Measurements from ENCODE around the gene CDC26.
"Not testable (repeated sequence)": the region's sequence is repeated elsewhere in the genome, so short reads cannot be mapped to it uniquely, and the experiment has no call there.

CDC26 gene

GRCh38 chr9:113275157-113276131 is at the start of gene CDC26, which contains the start of gene PRPF4:
Gene CDC26 (minus strand): TSS chr9:113275572. CDS start chr9:113272507, 3,065 bp downstream.
Gene PRPF4 (plus strand): TSS chr9:113275658. CDS start chr9:113275744, 86 bp downstream.
- DNase-seq: peak; percentile 91

DNA sequence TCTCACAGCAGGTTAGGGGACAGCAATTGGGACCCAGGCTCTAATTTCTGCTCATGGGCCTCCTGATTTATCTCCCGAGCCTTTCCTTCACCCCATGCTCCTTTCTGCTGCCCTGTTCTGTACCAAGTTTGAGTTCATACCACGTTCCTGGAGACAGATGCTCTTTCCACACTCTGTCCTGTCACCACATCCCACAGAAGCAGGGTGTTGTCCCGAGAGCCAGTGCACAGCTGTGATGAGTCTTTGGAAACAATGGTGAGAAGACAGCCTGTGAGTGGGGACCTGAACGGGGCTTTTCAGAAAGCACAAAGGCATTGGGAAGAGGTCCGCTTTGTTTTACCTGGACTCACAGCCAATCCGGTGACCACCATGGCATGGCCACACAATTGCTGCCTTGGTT is 47.3 kb upstream of the CDC26 start:
- no peak for DNase-seq

GRCh38 chr9:113320051-113320450 is 44.7 kb upstream of the CDC26 start:
- no peak for DNase-seq

DNA sequence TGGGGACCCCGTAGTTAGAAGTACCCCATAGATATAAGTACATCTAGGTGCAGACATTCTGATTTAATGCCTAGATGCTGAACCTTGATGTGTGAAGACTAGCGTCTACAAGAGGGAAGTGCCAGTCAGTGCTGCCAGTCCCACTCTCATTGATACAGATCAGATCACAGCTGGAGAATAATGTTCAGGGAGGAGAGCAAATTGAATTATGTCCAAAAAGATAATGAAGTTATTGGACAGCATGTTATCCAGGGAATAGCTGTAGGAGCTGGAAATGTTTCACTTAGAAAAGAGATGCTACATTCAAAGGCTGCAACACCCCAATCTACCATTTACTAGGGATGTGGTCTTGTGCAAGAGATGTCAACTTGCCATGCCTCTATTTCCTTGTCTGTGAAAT is 43.7 kb upstream of the CDC26 start:
- no peak for DNase-seq

- DNase-seq: no peak
Measured at GRCh38 chr9:113317777-113318176, 42.4 kb upstream of the CDC26 start.

- no peak for DNase-seq
Measured at GRCh38 chr9:113316030-113316429, 40.7 kb upstream of the CDC26 start.

- no peak for DNase-seq
Measured at GRCh38 chr9:113315231-113315630, 39.9 kb upstream of the CDC26 start.

DNA sequence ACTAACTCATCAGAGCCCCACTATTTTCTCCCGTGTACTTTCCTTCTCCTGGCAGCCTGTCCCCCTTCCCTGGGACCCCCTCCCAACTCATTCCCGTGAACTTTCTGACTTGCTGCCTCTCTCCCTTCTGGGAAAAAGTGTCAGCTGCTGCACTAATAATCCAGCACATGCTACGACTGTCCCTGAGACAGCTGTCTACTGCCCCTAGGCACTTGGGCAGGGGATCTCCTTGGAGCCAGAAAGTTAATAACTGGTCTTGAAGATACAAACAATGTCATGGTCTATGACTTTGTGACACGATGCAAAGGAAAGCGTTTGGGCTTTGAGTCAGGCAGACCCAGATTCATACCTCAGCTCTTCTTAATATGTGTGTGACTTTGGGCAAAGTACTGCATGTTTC is 37.9 kb upstream of the CDC26 start:
- no peak for DNase-seq

GRCh38 chr9:113311961-113312360 is 36.6 kb upstream of the CDC26 start:
- DNase-seq: no peak

DNA sequence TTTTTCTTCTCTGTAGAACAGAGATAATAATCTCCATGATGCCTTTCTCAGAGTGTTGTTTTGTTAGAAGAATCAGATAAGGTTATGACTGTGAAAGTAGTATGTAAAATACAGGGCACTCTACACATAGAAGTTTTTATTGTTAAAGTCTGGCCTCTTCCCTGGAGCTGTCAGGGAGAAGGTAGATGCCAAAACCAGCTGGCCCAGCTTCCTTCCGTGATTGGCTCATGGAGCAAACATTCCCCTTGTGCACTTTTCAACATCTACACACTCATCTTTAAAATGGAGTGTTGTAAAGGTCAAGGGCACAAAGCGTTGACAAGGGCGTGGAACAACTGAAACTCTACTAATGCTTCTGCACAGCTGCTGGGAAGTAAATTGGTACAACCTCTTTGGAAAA is 35.2 kb upstream of the CDC26 start:
- no peak for DNase-seq

DNA sequence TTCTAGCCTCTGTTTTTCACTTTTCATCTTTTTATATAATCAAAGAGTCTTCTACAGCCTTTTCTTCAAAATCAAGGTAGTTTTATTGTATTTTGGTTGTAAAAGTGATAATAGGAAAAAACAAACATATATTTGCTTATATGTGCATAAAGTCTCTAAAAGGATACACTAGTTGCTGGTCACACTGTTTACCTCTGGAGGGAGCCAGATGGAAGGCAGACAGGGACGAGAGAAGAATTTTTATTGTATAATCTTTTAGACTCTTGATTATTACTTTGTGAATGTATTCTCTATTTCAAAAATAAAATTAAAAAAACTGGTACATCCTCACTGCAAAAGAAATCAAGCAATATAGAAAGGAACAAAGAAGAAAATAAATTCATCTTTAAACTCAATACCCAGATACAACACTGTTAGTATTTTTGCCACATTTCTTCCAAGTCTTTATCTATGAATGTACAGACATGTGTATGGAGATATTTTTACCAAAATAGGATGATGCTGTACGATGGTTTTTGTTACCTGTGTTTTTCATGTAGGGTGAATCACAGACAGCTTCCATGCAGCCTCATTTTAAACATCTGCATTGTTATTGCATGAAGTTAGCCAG is 33.9 kb upstream of the CDC26 start:
- DNase-seq: no peak

GRCh38 chr9:113307396-113307975 is 32.1 kb upstream of the CDC26 start:
- no peak for DNase-seq

GRCh38 chr9:113306566-113306965 is 31.2 kb upstream of the CDC26 start:
- no peak for DNase-seq

DNA sequence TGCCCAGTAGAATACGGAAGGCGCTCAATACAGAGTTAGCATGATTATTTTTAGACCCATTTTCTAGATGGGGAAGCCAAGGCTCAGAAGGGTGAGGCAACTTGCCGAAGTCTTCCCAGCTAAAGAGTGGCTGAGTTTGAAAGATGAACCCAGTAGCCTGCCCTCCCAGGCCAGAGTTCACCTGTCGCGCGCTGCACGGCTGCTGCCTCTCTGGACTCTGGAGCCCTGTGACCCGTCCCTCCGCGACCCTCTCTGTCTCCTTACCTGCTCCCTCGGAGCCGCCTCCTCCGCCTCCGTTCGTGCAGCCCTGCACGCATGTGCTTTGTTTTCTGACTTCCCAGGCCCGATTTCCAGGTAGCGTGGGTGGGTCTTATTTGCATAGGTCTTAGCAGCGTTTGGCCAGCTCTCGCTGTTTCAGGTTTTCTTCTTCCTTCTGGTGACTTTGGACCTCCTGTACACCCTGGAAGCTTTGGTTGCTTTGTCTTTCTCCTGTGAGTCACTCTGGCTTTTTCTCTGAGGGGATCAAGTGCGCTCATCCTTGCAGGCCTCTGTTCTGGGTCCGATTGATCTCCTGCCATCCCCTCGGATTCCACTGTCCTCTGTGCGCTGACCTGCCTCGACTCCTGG is 27.5 kb upstream of the CDC26 start, which contains the start of gene RNF183:
RNF183 (minus strand) TSS at position 585 of the 627 bp plus-strand sequence. CDS start 5,192 bp downstream, outside the sequence.
- DNase-seq: no peak

DNA sequence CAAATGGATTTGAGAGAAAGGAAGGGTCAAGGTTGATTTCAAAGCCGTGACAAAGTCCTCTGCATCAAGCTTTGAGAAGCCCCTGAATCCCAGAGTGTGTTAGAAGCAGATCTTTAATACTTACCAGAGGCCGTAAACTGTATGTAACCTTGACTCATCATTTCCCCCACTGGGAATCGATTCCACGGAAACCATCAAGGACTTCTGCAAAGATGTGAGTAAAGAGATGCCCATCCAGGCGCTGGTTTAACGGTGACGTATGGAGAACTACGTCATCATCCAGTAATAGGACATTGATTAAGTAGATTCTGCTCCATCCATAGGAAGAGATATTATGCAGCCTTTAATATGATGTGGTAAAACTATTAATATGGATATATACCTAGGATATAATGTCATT is 26.2 kb upstream of the CDC26 start:
- no peak for DNase-seq

DNA sequence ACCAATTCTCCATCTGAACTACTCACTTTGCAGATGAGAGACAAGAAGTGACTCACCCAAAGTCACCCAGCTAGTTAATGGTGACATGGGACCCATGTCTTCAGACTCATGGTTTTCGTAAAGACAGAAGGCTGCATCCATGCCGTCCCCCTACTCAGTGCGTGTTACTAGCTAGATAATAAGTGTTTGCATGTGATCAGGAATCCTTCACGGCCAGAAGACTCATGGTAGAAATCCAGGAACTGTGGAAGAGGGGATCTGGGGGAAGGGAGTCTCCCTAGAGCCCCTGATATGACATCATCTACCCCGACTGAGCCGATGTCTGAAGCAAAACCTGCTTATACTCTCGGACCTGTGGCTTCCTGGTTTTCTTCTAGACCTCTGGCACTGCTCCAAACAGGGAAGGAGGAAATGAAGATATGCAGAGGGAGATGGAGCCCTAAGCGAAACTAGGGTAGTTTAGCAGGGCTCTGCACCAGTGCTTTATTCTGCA is 24.5 kb upstream of the CDC26 start:
- DNase-seq: no peak

DNA sequence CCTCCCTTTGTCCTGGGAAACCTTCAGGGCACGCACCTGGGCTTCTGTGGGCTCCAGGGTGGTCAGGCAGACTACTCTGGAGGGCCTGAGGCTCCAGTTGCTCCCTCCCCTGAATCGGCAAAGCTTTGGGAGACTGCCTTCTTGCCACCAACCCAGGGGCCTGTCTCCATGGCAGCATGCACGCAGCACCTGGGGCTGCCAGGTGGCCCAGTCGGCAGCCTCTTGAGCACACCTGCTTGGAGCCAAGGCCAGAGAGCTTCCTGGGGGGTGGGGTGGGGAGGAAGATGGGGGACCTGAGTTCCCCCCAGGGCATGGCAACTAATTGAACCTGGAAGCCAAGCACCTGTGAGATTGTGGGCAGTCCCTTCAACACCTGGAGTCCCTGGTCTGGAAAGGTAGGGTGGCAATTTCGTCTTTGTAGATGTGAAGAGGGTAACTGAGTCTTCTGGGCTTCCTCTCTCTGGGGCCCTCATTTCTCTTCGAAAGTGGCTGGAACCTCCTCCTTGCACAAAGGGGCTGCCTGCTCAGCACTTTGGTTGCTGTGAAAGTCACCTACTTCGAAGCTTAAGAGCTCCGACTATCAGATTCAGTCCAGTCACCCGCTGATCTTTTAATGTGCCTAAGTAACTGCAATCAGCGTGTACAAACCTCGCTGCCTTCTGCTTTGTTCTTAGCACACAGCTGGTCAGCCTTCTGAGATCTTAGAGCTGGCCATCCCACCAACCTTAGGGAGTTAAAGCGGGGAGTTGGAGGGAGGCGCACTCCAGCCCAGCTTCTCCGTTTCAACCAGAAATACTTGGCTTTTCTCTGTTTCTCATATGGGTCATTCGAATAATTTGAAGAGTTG is 23.8 kb upstream of the CDC26 start:
- DNase-seq: no peak

- DNase-seq: no peak
Measured at GRCh38 chr9:113298311-113298710, 22.9 kb upstream of the CDC26 start.

DNA sequence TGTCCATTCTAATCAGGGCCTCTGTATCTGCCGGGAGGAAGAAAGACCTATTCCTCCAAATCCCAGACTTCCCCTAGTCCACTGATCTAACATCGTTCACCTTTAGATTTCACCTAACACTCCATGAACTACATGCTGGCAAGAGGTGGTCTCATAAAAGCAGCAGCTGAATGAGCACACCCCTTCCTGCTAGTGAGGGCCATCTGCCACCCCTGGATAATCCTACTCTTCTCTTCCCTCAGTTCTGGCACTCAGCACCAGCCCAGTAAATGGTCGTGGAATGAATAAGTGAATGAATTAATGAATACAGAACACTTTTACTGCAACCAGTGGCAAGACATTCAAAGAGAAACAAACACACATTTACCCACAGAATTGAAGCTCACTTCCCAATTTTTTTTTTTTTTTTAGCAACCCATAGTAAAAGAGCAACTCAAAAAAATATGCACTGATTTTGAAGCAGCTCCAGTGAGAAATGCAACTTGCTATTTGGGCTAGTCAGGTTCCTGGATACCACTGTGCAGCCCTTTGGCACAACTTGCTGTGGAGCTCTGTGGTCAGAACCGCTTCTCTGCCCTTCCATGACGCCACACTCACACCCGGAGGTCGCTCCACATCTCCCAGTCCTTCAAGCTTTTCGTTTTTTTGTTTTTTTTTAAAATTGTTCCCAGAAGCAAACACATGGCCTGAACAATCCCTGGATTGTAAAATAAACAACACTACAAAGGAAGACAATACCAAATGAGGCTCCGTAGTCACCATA is 21.6 kb upstream of the CDC26 start:
- DNase-seq: no peak

DNA sequence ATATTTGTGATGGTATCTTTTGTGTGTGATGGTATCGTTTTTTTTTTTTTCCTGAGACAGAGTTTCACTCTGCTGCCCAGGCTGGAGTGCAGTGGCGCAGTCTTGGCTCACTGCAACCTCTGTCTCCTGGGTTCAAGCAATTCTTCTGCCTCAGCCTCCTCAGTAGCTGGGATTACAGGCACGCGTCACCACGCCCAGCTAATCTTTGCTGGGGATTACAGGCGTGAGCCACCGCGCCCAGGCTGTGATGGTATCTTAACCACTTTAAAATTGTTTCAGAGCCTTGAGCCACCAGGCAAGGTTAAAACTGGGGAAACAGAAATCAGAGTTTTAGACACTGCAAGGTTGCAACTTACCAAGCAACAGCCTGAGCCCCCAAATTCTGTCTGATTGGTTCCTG is 20.9 kb upstream of the CDC26 start:
- DNase-seq: not testable (repeated sequence)

DNA sequence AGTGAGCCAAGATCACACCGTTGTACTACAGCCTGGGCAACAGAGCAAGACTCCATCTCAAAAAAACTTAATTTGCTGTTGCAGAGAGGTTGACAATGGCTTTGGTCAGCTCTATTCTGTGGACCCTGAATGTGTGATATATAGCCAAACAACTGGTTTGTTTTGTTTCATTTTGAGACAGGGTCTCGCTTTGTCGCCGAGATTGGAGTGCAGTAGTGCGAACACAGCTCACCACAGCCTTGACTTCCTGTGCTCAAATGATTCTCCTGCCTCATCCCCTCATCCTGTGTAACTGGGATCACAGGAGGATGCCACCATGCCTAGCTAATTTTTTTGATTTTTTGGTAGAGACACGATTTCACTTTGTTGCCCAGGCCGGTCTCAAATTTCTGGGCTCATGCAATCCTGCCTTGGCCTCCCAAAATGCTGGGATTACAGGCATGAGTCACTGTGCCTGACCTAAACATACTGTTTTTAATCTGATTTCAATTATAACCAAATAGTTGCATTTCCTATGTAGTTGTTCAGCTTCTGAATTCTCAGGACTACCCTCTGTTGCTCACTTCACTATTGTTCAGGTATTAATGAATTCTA is 18.0 kb upstream of the CDC26 start:
- DNase-seq: no peak

Data from NCI-H1436 treated with DMSO at 0.1 percent for 48 hours (cell line).